HCT116 (cell line): ENCODE measurements around the gene COBLL1.

Experiments
- CEBPB ChIP-seq: IDR thresholded peaks from 2 replicates; pipeline ENCODE4 v1.6.1; 2012; ENCODE audit warnings: low read depth
- ELF1 ChIP-seq: IDR thresholded peaks from 2 replicates; pipeline ENCODE4 v1.6.1; 2012; ENCODE audit warnings: low read depth, borderline replicate concordance
- EZH2 ChIP-seq: fragments of 200-600 bp; sonication (generic); IDR thresholded peaks from 2 replicates; pipeline ENCODE4 v1.6.1; 2017; ENCODE audit warnings: antibody characterized with exemption, mixed run types
- EZH2phosphoT487 ChIP-seq: fragments of 200-600 bp; IDR thresholded peaks from 2 replicates; pipeline ENCODE4 v1.6.1; 2018; ENCODE audit warnings: antibody characterized with exemption, borderline replicate concordance
- POLR2A ChIP-seq: IDR thresholded peaks from 2 replicates; pipeline ENCODE4 v1.7.0; 2011; ENCODE audit warnings: borderline replicate concordance; ENCODE audit not compliant: insufficient read depth, insufficient read length; ENCODE audit errors: extremely low read depth
- POLR2AphosphoS5 ChIP-seq: IDR thresholded peaks from 2 replicates; pipeline ENCODE4 v1.6.1; 2011; ENCODE audit warnings: mild to moderate bottlenecking, low read depth, low read length, moderate library complexity
- RAD21 ChIP-seq: IDR thresholded peaks from 2 replicates; pipeline ENCODE4 v1.6.1; 2012; ENCODE audit warnings: low read depth, mild to moderate bottlenecking
- SIN3A ChIP-seq: IDR thresholded peaks from 2 replicates; pipeline ENCODE4 v1.6.1; 2012; ENCODE audit warnings: low read depth
- SP1 ChIP-seq: IDR thresholded peaks from 2 replicates; pipeline ENCODE4 v1.6.1; 2012; ENCODE audit warnings: low read depth
- ZFX ChIP-seq: fragments of 450-650 bp; IDR thresholded peaks from 2 replicates; pipeline ENCODE4 v1.6.1; 2017
- TF ChIP-seq, protein P1 (sequence below), 3 experiments: fragments of 200-600 bp in 1 of 3; sonication (generic) in 1 of 3; IDR thresholded peaks in 2 of 3; conservative IDR thresholded peaks in 1 of 3; 2 replicates each; pipeline ENCODE4 v1.5.1; 2012 to 2017; ENCODE audit warnings: low read depth in 2 of 3, low read length in 2 of 3, antibody characterized with exemption in 1 of 3, borderline replicate concordance in 1 of 3, control low read depth in 1 of 3, mild to moderate bottlenecking in 1 of 3, mixed read lengths in 1 of 3, mixed run types in 1 of 3, moderate library complexity in 1 of 3; ENCODE audit not compliant: insufficient read depth in 1 of 3
- TF ChIP-seq, protein P2 (sequence below): IDR thresholded peaks from 2 replicates; pipeline ENCODE4 v1.6.1; 2012; ENCODE audit warnings: low read depth
- TF ChIP-seq, protein P3 (sequence below): IDR thresholded peaks from 2 replicates; pipeline ENCODE4 v1.6.1; 2012
- TF ChIP-seq, protein P4 (sequence below): IDR thresholded peaks from 2 replicates; pipeline ENCODE4 v1.6.1; 2012

DNA sequence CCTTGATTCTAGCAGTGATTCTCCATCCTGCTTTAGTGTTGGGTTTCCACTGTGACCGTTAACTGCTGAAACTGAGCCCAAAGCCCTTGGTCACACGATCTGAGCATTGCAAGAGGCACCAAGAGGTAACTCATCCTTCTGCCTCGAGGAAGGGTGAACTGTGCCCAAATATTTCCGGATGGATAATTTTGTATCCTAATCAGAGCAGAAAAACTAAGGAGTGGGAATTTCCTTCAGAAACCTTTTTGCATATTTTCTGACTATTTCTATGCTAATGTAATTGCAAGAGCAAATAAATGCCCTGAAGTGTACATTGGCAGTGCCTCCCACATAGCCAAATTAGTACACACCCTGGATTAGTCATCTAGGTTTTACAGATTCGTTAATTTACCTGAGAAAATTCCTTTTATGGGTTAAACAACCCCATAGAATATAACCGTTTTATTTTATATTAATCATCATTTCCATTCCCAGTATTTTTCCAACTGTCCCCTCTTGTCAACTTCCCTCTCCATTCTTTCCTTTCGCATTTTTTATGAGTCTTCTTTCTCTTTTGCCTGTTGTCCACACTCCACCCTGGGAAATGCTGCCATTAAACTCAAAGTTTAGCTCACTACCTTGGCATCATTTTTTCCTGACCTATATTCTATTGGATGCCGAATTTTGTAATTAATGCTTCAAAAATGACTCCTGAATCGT is 31.7 kb upstream of the COBLL1 start:
- TF ChIP-seq, protein P1, sequence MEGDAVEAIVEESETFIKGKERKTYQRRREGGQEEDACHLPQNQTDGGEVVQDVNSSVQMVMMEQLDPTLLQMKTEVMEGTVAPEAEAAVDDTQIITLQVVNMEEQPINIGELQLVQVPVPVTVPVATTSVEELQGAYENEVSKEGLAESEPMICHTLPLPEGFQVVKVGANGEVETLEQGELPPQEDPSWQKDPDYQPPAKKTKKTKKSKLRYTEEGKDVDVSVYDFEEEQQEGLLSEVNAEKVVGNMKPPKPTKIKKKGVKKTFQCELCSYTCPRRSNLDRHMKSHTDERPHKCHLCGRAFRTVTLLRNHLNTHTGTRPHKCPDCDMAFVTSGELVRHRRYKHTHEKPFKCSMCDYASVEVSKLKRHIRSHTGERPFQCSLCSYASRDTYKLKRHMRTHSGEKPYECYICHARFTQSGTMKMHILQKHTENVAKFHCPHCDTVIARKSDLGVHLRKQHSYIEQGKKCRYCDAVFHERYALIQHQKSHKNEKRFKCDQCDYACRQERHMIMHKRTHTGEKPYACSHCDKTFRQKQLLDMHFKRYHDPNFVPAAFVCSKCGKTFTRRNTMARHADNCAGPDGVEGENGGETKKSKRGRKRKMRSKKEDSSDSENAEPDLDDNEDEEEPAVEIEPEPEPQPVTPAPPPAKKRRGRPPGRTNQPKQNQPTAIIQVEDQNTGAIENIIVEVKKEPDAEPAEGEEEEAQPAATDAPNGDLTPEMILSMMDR (IDR thresholded peaks at IDR 0.05 in 2 of 3, conservative IDR thresholded peaks at IDR 0.05 in 1 of 3; ENCODE audit: borderline replicate concordance in 1 of 3, insufficient read depth in 1 of 3, low read depth in 2 of 3, low read length in 2 of 3): no peak
- TF ChIP-seq, protein P2, sequence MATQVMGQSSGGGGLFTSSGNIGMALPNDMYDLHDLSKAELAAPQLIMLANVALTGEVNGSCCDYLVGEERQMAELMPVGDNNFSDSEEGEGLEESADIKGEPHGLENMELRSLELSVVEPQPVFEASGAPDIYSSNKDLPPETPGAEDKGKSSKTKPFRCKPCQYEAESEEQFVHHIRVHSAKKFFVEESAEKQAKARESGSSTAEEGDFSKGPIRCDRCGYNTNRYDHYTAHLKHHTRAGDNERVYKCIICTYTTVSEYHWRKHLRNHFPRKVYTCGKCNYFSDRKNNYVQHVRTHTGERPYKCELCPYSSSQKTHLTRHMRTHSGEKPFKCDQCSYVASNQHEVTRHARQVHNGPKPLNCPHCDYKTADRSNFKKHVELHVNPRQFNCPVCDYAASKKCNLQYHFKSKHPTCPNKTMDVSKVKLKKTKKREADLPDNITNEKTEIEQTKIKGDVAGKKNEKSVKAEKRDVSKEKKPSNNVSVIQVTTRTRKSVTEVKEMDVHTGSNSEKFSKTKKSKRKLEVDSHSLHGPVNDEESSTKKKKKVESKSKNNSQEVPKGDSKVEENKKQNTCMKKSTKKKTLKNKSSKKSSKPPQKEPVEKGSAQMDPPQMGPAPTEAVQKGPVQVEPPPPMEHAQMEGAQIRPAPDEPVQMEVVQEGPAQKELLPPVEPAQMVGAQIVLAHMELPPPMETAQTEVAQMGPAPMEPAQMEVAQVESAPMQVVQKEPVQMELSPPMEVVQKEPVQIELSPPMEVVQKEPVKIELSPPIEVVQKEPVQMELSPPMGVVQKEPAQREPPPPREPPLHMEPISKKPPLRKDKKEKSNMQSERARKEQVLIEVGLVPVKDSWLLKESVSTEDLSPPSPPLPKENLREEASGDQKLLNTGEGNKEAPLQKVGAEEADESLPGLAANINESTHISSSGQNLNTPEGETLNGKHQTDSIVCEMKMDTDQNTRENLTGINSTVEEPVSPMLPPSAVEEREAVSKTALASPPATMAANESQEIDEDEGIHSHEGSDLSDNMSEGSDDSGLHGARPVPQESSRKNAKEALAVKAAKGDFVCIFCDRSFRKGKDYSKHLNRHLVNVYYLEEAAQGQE: no peak
- no peak for TF ChIP-seq SIN3A
- TF ChIP-seq POLR2A: no peak
- no peak for TF ChIP-seq ZFX
- no peak for TF ChIP-seq EZH2
- no peak for TF ChIP-seq POLR2AphosphoS5
- TF ChIP-seq CEBPB: no peak
- TF ChIP-seq, protein P3, sequence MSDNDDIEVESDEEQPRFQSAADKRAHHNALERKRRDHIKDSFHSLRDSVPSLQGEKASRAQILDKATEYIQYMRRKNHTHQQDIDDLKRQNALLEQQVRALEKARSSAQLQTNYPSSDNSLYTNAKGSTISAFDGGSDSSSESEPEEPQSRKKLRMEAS: no peak
- no peak for TF ChIP-seq SP1
- TF ChIP-seq, protein P4, sequence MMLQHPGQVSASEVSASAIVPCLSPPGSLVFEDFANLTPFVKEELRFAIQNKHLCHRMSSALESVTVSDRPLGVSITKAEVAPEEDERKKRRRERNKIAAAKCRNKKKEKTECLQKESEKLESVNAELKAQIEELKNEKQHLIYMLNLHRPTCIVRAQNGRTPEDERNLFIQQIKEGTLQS: no peak
- no peak for TF ChIP-seq RAD21
- TF ChIP-seq EZH2phosphoT487: no peak
- TF ChIP-seq ELF1: no peak
